ENCODE results near the gene GLTPD2.

DNA sequence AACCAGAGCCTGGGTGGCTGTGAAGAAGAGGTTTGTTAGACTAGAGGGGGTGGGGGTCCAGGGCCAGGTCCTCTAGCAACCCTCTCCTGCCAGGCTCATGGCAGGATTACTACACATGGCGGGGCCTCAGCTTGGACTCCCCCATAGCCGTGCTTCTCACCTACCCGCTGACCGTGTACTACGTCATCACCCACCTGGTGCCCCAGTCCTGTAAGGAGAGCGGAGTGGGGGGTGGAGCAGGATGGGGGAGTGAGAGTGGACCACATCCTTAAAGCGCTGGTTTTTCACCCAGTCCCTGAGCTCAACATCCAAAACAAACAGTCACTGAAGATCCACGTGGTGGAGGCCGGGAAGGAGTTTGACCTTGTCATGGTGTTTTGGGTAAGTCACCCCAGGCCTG is 44.9 kb upstream of the GLTPD2 start:
- TF ChIP-seq, protein P1, sequence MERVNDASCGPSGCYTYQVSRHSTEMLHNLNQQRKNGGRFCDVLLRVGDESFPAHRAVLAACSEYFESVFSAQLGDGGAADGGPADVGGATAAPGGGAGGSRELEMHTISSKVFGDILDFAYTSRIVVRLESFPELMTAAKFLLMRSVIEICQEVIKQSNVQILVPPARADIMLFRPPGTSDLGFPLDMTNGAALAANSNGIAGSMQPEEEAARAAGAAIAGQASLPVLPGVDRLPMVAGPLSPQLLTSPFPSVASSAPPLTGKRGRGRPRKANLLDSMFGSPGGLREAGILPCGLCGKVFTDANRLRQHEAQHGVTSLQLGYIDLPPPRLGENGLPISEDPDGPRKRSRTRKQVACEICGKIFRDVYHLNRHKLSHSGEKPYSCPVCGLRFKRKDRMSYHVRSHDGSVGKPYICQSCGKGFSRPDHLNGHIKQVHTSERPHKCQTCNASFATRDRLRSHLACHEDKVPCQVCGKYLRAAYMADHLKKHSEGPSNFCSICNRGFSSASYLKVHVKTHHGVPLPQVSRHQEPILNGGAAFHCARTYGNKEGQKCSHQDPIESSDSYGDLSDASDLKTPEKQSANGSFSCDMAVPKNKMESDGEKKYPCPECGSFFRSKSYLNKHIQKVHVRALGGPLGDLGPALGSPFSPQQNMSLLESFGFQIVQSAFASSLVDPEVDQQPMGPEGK (CRISPR knock-in tag; IDR thresholded peaks at IDR 0.05; ENCODE audit: borderline replicate concordance): no peak
- TF ChIP-seq ZNF8 (CRISPR knock-in tag; IDR thresholded peaks at IDR 0.05) (no peak), OSR1 (CRISPR knock-in tag; IDR thresholded peaks at IDR 0.05) (no peak)
- TF ChIP-seq, protein P2, sequence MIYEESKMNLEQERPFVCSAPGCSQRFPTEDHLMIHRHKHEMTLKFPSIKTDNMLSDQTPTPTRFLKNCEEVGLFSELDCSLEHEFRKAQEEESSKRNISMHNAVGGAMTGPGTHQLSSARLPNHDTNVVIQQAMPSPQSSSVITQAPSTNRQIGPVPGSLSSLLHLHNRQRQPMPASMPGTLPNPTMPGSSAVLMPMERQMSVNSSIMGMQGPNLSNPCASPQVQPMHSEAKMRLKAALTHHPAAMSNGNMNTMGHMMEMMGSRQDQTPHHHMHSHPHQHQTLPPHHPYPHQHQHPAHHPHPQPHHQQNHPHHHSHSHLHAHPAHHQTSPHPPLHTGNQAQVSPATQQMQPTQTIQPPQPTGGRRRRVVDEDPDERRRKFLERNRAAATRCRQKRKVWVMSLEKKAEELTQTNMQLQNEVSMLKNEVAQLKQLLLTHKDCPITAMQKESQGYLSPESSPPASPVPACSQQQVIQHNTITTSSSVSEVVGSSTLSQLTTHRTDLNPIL (CRISPR knock-in tag; IDR thresholded peaks at IDR 0.05; ENCODE audit: low read depth): no peak
